Measurements from ENCODE around the gene SCOC.
A peak's percentile ranks its signal among the peaks of the same experiment; 100 is the strongest.

The SCOC gene

GRCh38 chr4:140333523-140333922 lies 39.9 kb upstream of the SCOC start:
- Histone ChIP-seq H3K27ac (no peak overlapping the region), H3K4me3 (no peak overlapping the region)
- no peak for DNase-seq (ENCODE audit: low spot score)
- TF ChIP-seq CTCF (IDR thresholded peaks at IDR 0.05), result no peak

GRCh38 chr4:140335076-140335475 lies 38.4 kb upstream of the SCOC start:
- no peak for DNase-seq (ENCODE audit: low spot score)

GRCh38 chr4:140336730-140337129 lies 36.7 kb upstream of the SCOC start:
- no peak for DNase-seq (ENCODE audit: low spot score)
- Histone ChIP-seq H3K4me3 (no peak overlapping the region), H3K27ac (no peak overlapping the region)
- no peak for TF ChIP-seq CTCF (IDR thresholded peaks at IDR 0.05)

More at GRCh38 chr4:140335076-140335475, 38.4 kb upstream of the SCOC start:
- Histone ChIP-seq H3K4me3 (no peak overlapping the region), H3K27ac (no peak overlapping the region)
- TF ChIP-seq CTCF (IDR thresholded peaks at IDR 0.05), result no peak

- Histone ChIP-seq H3K4me3 (no peak overlapping the region), H3K27ac (no peak overlapping the region)
- TF ChIP-seq CTCF (IDR thresholded peaks at IDR 0.05), result no peak
- no peak for DNase-seq (ENCODE audit: low spot score)
Measured at GRCh38 chr4:140342620-140343019, 30.8 kb upstream of the SCOC start.

- H3K4me3 ChIP-seq, result peak overlapping the region; percentile 25
- no peak overlapping the region for H3K27ac ChIP-seq
- DNase-seq (ENCODE audit: low spot score), result no peak
- TF ChIP-seq CTCF (IDR thresholded peaks at IDR 0.05), result no peak
Measured at GRCh38 chr4:140343303-140343702, 30.1 kb upstream of the SCOC start.

- DNase-seq (ENCODE audit: low spot score), result no peak
- Histone ChIP-seq H3K4me3 (no peak overlapping the region), H3K27ac (no peak overlapping the region)
- TF ChIP-seq CTCF (IDR thresholded peaks at IDR 0.05), result no peak
Measured at GRCh38 chr4:140344101-140344500, 29.3 kb upstream of the SCOC start.

- no peak for TF ChIP-seq CTCF (IDR thresholded peaks at IDR 0.05)
- H3K27ac ChIP-seq, result no peak overlapping the region
- DNase-seq (ENCODE audit: low spot score), result no peak
- no peak overlapping the region for H3K4me3 ChIP-seq
Measured at GRCh38 chr4:140344621-140345020, 28.8 kb upstream of the SCOC start.
